Skeletal muscle satellite cell (primary cell): Measurements from ENCODE around the gene CELF6.

Source experiments
- H3K27me3 ChIP-seq: 2 replicates; pipeline ENCODE4 v1.7.0; 2013; ENCODE audit warnings: low read length; ENCODE audit not compliant: control insufficient read depth, insufficient read depth
- H3K36me3 ChIP-seq: 2 replicates; pipeline ENCODE4 v1.7.0; 2013; ENCODE audit warnings: mild to moderate bottlenecking, control low read depth, low read length; ENCODE audit not compliant: insufficient read depth
- H3K4me1 ChIP-seq: 2 replicates; pipeline ENCODE4 v1.7.0; 2013; ENCODE audit warnings: low read length; ENCODE audit not compliant: control insufficient read depth, insufficient read depth
- H3K4me2 ChIP-seq: 2 replicates; pipeline ENCODE4 v1.7.0; 2013; ENCODE audit warnings: mild to moderate bottlenecking, low read length
- H3K4me3 ChIP-seq: 2 replicates; pipeline ENCODE4 v1.7.0; 2013; ENCODE audit warnings: low read length
- H3K9ac ChIP-seq: 2 replicates; pipeline ENCODE4 v1.7.0; 2013; ENCODE audit warnings: mild to moderate bottlenecking, low read depth, low read length, moderate library complexity
- H3K9me3 ChIP-seq: replicated peaks from 2 replicates; pipeline ENCODE4 v1.7.0; 2013; ENCODE audit warnings: mild to moderate bottlenecking, control low read depth, low read length

Gene CELF6

GRCh38 chr15:72236381-72237003, 83.5 kb downstream of the CELF6 start:
- peak overlapping the region; percentile 85 for H3K9ac ChIP-seq
- peak overlapping the region; percentile 66 for H3K4me3 ChIP-seq
- H3K4me1 ChIP-seq = peaks cover 35% of the 10 kb centered on the region

GRCh38 chr15:72235298-72235697, 84.7 kb downstream of the CELF6 start:
- Histone ChIP-seq H3K27me3 (no peaks in the 10 kb centered on the region), H3K4me2 (no peak overlapping the region), H3K36me3 (peaks cover 4% of the 10 kb centered on the region), H3K4me3 (no peak overlapping the region), H3K4me1 (peaks cover 35% of the 10 kb centered on the region), H3K9me3 (no peaks in the 10 kb centered on the region), H3K9ac (no peak overlapping the region)

More at GRCh38 chr15:72236381-72237003, 83.5 kb downstream of the CELF6 start:
- peak overlapping the region; percentile 87 for H3K4me2 ChIP-seq
- H3K9me3 ChIP-seq = no peaks in the 10 kb centered on the region
- no peaks in the 10 kb centered on the region for H3K27me3 ChIP-seq
- peaks cover 15% of the 10 kb centered on the region for H3K36me3 ChIP-seq
